Liver (tissue), 3 donors: ENCODE measurements around the gene CRADD.

ENCODE experiments used
- ATF3 ChIP-seq: IDR thresholded peaks from 2 replicates; pipeline ENCODE4 v1.6.1; 2016; ENCODE audit warnings: antibody characterized with exemption
- EGR1 ChIP-seq, 2 donors: IDR thresholded peaks; 2 replicates each; pipeline ENCODE4 v1.6.1; 2016 to 2018; ENCODE audit warnings: antibody characterized with exemption in 2 of 2, low read depth in 2 of 2
- FOXA1 ChIP-seq: IDR thresholded peaks from 2 replicates; pipeline ENCODE4 v1.6.1; 2016; ENCODE audit warnings: antibody characterized with exemption
- GABPA ChIP-seq, 2 donors: IDR thresholded peaks in 1 of 2; conservative IDR thresholded peaks in 1 of 2; 2 replicates each; pipeline ENCODE4 v1.6.1; 2016; ENCODE audit warnings: antibody characterized with exemption in 2 of 2, mild to moderate bottlenecking in 1 of 2, moderate library complexity in 1 of 2
- HNF4A ChIP-seq, 2 donors: conservative IDR thresholded peaks; 2 replicates each; pipeline ENCODE4 v1.6.1; 2016; ENCODE audit warnings: antibody characterized with exemption in 2 of 2, mild to moderate bottlenecking in 2 of 2
- JUND ChIP-seq, 2 donors: IDR thresholded peaks; 2 replicates each; pipeline ENCODE4 v1.6.1; 2016; ENCODE audit warnings: antibody characterized with exemption in 2 of 2
- REST ChIP-seq: IDR thresholded peaks from 2 replicates; pipeline ENCODE4 v1.6.1; 2016; ENCODE audit warnings: antibody characterized with exemption, mild to moderate bottlenecking
- RXRA ChIP-seq, 2 donors: IDR thresholded peaks; 2 replicates each; pipeline ENCODE4 v1.6.1; 2017 to 2018; ENCODE audit warnings: antibody characterized with exemption in 2 of 2, mild to moderate bottlenecking in 1 of 2
- SP1 ChIP-seq: IDR thresholded peaks from 2 replicates; pipeline ENCODE4 v1.6.1; 2018; ENCODE audit warnings: antibody characterized with exemption, mild to moderate bottlenecking
- TAF1 ChIP-seq: conservative IDR thresholded peaks from 2 replicates; pipeline ENCODE4 v1.6.1; 2016; ENCODE audit warnings: antibody characterized with exemption, mild to moderate bottlenecking
- YY1 ChIP-seq: IDR thresholded peaks from 2 replicates; pipeline ENCODE4 v1.6.1; 2016; ENCODE audit warnings: antibody characterized with exemption, mild to moderate bottlenecking
- TF ChIP-seq, protein P1 (sequence below): fragments of 150-350 bp; IDR thresholded peaks from 2 replicates; pipeline ENCODE4 v1.5.1; 2017; ENCODE audit warnings: improper control_type of control experiment, low read depth, low read length; ENCODE audit not compliant: missing input control
- TF ChIP-seq, protein P2 (sequence below): IDR thresholded peaks from 2 replicates; pipeline ENCODE4 v1.6.1; 2016; ENCODE audit warnings: antibody characterized with exemption
- TF ChIP-seq, protein P3 (sequence below): IDR thresholded peaks from 2 replicates; pipeline ENCODE4 v1.6.1; 2016; ENCODE audit warnings: antibody characterized with exemption
- donor health status: healthy.
- donor health status: healthy.

- TF ChIP-seq, protein P1, sequence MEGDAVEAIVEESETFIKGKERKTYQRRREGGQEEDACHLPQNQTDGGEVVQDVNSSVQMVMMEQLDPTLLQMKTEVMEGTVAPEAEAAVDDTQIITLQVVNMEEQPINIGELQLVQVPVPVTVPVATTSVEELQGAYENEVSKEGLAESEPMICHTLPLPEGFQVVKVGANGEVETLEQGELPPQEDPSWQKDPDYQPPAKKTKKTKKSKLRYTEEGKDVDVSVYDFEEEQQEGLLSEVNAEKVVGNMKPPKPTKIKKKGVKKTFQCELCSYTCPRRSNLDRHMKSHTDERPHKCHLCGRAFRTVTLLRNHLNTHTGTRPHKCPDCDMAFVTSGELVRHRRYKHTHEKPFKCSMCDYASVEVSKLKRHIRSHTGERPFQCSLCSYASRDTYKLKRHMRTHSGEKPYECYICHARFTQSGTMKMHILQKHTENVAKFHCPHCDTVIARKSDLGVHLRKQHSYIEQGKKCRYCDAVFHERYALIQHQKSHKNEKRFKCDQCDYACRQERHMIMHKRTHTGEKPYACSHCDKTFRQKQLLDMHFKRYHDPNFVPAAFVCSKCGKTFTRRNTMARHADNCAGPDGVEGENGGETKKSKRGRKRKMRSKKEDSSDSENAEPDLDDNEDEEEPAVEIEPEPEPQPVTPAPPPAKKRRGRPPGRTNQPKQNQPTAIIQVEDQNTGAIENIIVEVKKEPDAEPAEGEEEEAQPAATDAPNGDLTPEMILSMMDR, result no peak
- TF ChIP-seq ATF3 (no peak), RXRA (IDR thresholded peaks at IDR 0.05) (no peak), SP1 (no peak), YY1 (no peak), EGR1 (IDR thresholded peaks at IDR 0.05; ENCODE audit: low read depth in 2 of 2) (no peak), FOXA1 (no peak), TAF1 (no peak), REST (no peak), HNF4A (conservative IDR thresholded peaks at IDR 0.05) (no peak), GABPA (IDR thresholded peaks at IDR 0.05 in 1 of 2, conservative IDR thresholded peaks at IDR 0.05 in 1 of 2) (no peak), JUND (IDR thresholded peaks at IDR 0.05) (no peak)
- TF ChIP-seq, protein P2, sequence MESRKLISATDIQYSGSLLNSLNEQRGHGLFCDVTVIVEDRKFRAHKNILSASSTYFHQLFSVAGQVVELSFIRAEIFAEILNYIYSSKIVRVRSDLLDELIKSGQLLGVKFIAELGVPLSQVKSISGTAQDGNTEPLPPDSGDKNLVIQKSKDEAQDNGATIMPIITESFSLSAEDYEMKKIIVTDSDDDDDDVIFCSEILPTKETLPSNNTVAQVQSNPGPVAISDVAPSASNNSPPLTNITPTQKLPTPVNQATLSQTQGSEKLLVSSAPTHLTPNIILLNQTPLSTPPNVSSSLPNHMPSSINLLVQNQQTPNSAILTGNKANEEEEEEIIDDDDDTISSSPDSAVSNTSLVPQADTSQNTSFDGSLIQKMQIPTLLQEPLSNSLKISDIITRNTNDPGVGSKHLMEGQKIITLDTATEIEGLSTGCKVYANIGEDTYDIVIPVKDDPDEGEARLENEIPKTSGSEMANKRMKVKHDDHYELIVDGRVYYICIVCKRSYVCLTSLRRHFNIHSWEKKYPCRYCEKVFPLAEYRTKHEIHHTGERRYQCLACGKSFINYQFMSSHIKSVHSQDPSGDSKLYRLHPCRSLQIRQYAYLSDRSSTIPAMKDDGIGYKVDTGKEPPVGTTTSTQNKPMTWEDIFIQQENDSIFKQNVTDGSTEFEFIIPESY, result no peak
- TF ChIP-seq, protein P3, sequence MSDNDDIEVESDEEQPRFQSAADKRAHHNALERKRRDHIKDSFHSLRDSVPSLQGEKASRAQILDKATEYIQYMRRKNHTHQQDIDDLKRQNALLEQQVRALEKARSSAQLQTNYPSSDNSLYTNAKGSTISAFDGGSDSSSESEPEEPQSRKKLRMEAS, result no peak
These were observed 148.3 kb downstream of the CRADD start for GRCh38 chr12:93825501-93825888.
